Kidney epithelial cell (primary cell): ENCODE measurements around the gene AMPD3. TPM values are rescaled to one million over a fixed set of nuclear protein-coding genes. Genes with fewer than 3 reads are reported as not detected.

ENCODE experiments used
- DNase-seq: peaks from one replicate; pipeline ENCODE4 v3.0.0-alpha.2; 2010; ENCODE audit warnings: low read depth
- H3K27me3 ChIP-seq: 2 replicates; pipeline ENCODE4 v1.6.0; 2011; ENCODE audit warnings: low read length; ENCODE audit not compliant: control insufficient read depth, insufficient read depth
- H3K36me3 ChIP-seq: 2 replicates; pipeline ENCODE4 v1.5.1; 2011; ENCODE audit warnings: low read length; ENCODE audit not compliant: control insufficient read depth, insufficient read depth
- H3K4me3 ChIP-seq: 2 replicates; pipeline ENCODE4 v1.5.1; 2011; ENCODE audit warnings: low read depth, mild to moderate bottlenecking, control low read depth, low read length
- total RNA-seq: library from RNA; depleted of rRNA; stranded (reverse); fragments of >200 nt; gene quantifications from 2 replicates; pipeline ENCODE4 v1.2.3, GENCODE V29; 2015
- TF ChIP-seq, protein P1 (sequence below): IDR thresholded peaks from 2 replicates; pipeline ENCODE4 v1.5.1; 2011; ENCODE audit warnings: mild to moderate bottlenecking, moderate library complexity, low read length, control low read depth, inconsistent platforms; ENCODE audit not compliant: insufficient read depth, poor library complexity, severe bottlenecking

Gene AMPD3
- total RNA-seq, 1 donor from 2014 or later: 6.6 TPM

DNA sequence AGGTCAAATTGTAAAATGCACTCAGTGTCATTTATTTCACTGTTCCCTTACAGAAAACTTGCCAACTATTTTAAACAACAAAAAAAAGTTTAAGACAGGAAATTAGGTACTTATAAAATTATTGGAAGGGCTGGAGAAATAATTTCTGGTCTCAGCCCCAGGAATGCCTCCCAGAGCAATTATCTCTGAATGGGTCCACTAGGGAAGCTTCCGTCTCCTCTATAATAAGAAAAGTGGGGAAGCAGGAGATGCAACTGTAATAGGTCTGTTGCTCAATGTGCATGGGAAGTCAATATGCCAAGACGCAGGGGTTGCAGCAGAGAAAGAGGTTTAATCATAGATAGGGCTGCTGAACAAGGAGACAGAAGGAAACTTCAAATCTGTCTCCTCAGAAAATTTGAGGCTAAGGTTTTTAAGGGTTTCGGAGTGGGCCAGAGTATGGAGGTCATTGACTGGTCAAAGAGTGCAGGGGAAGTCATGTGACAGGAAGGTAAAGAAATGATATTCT, 96.8 kb downstream of the AMPD3 start:
- H3K36me3 ChIP-seq: no peaks in the 10 kb centered on the region
- no peaks in the 10 kb centered on the region for H3K27me3 ChIP-seq
- H3K4me3 ChIP-seq: no peak overlapping the region
- TF ChIP-seq, protein P1, sequence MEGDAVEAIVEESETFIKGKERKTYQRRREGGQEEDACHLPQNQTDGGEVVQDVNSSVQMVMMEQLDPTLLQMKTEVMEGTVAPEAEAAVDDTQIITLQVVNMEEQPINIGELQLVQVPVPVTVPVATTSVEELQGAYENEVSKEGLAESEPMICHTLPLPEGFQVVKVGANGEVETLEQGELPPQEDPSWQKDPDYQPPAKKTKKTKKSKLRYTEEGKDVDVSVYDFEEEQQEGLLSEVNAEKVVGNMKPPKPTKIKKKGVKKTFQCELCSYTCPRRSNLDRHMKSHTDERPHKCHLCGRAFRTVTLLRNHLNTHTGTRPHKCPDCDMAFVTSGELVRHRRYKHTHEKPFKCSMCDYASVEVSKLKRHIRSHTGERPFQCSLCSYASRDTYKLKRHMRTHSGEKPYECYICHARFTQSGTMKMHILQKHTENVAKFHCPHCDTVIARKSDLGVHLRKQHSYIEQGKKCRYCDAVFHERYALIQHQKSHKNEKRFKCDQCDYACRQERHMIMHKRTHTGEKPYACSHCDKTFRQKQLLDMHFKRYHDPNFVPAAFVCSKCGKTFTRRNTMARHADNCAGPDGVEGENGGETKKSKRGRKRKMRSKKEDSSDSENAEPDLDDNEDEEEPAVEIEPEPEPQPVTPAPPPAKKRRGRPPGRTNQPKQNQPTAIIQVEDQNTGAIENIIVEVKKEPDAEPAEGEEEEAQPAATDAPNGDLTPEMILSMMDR: no peak
- no peak for DNase-seq

DNA sequence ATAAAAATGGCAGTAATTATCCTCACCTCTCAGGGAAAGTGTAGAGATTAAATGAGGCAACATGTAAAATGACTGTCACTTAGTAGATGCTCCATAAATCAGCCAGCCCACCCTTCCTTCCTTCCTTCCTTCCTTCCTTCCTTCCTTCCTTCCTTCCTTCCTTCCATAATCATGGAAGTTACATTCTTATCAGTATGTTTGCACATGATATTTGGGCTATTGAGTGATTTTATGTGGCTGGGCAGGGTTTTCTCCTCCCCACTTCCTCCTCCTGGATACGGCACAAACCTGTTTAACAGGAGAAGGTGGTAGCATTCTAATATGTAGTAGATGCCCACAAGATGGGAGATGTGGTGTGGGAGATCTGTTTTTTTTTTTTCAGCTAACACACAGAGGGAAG, 101.5 kb downstream of the AMPD3 start:
- Histone ChIP-seq H3K4me3 (no peak overlapping the region), H3K27me3 (no peaks in the 10 kb centered on the region), H3K36me3 (no peaks in the 10 kb centered on the region)
- TF ChIP-seq, protein P1: no peak
- no peak for DNase-seq

Other genes starting within 250 kb of the AMPD3 start
- gene SBF2, start 161.0 kb upstream of the AMPD3 start, total RNA-seq: 21.1 and 25.4 TPM in 2 replicates
- 59.8 and 68.1 TPM in 2 replicates for gene ADM, start 150.2 kb upstream of the AMPD3 start, total RNA-seq
- 21.9 and 26.0 TPM in 2 replicates for gene RNF141, start 85.9 kb downstream of the AMPD3 start, total RNA-seq
- gene LYVE1, start 113.4 kb downstream of the AMPD3 start, total RNA-seq: 0.27 TPM in 1 of 2 replicates, not detected in the other
- gene IRAG1, start 238.5 kb downstream of the AMPD3 start, total RNA-seq: 0.21 and 0.54 TPM in 2 replicates